ENCODE data around the gene CTBP1.

The CTBP1 gene

GRCh38 chr4:1169171-1169671, 79.7 kb downstream of the CTBP1 start:
- Histone ChIP-seq H3K27ac (replicated peaks) (no peak overlapping the region), H3K27me3 (ENCODE audit: insufficient read depth, poor library complexity, severe bottlenecking) (peaks cover 18% of the 10 kb centered on the region), H3K4me3 (replicated peaks; ENCODE audit: insufficient read depth, low read length) (no peak overlapping the region)
- TF ChIP-seq POLR2AphosphoS5 (IDR thresholded peaks at IDR 0.05; ENCODE audit: low read depth) (no peak), GABPA (IDR thresholded peaks at IDR 0.05; ENCODE audit: low read depth) (no peak), SPI1 (IDR thresholded peaks at IDR 0.05; ENCODE audit: borderline replicate concordance, low read depth) (no peak)
- DNase-seq (ENCODE audit: low read depth in 1 of 2, low spot score in 1 of 2) = no peak

- TF ChIP-seq GABPA (IDR thresholded peaks at IDR 0.05; ENCODE audit: low read depth) = no peak
- no peak for TF ChIP-seq POLR2AphosphoS5 (IDR thresholded peaks at IDR 0.05; ENCODE audit: low read depth)
- TF ChIP-seq REST (IDR thresholded peaks at IDR 0.05; ENCODE audit: insufficient replicate concordance, low read depth) = no peak
- no peak for TF ChIP-seq SPI1 (IDR thresholded peaks at IDR 0.05; ENCODE audit: borderline replicate concordance, low read depth)
- TF ChIP-seq CTCF (IDR thresholded peaks at IDR 0.05; ENCODE audit: insufficient read depth, low read length) = no peak
- Histone ChIP-seq H3K27me3 (ENCODE audit: insufficient read depth, poor library complexity, severe bottlenecking) (peaks cover 18% of the 10 kb centered on the region), H3K4me3 (replicated peaks; ENCODE audit: insufficient read depth, low read length) (no peak overlapping the region), H3K27ac (replicated peaks) (no peak overlapping the region)
- no peak for DNase-seq (ENCODE audit: low read depth in 1 of 2, low spot score in 1 of 2)
Observed at GRCh38 chr4:1168191-1169101, 80.5 kb downstream of the CTBP1 start.

GRCh38 chr4:1167244-1167949, 81.5 kb downstream of the CTBP1 start:
- Histone ChIP-seq H3K4me3 (replicated peaks; ENCODE audit: insufficient read depth, low read length) (peak overlapping the region; percentile 54), H3K27ac (replicated peaks) (peak overlapping the region; percentile 63), H3K27me3 (ENCODE audit: insufficient read depth, poor library complexity, severe bottlenecking) (peaks cover 12% of the 10 kb centered on the region)
- peak; percentile 88 to 96 for DNase-seq (ENCODE audit: low read depth in 1 of 2, low spot score in 1 of 2)
- no peak for TF ChIP-seq SPI1 (IDR thresholded peaks at IDR 0.05; ENCODE audit: borderline replicate concordance, low read depth)
- TF ChIP-seq GABPA (IDR thresholded peaks at IDR 0.05; ENCODE audit: low read depth) = no peak
- TF ChIP-seq CTCF (IDR thresholded peaks at IDR 0.05; ENCODE audit: insufficient read depth, low read length) = peak; percentile 81
- peak; percentile 57 for TF ChIP-seq POLR2AphosphoS5 (IDR thresholded peaks at IDR 0.05; ENCODE audit: low read depth)
- TF ChIP-seq REST (IDR thresholded peaks at IDR 0.05; ENCODE audit: insufficient replicate concordance, low read depth) = no peak
